Activated CD4-positive, alpha-beta T cell treated with anti-CD3 and anti-CD28 coated beads, Interleukin-2, amount 50 U/mL, for 48 hours (primary cell): ENCODE results near the gene PARVA.

ENCODE experiments used
- DNase-seq, 2 experiments: peaks; one replicate each; pipeline ENCODE4 v3.0.0-alpha.2; 2020

Gene PARVA

DNA sequence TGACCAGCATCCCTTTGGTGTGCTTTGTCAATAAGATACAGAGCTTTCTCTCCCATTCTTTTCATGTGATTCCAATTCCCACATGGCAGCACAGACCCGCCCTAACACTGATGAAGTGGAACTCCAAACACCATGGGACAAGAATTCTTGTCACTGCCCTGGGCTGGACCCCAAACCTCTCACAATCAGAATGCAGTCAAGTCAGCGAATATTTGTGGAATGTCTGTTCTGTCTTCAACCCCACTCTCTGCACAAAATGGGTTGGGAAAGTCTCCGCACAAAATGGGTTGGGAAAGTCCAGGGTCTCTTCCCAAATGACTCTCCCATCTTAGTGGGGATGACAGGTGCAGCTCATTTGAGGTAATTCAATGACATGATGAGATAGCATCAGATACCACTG is 157.9 kb downstream of the PARVA start:
- no peak for DNase-seq

DNA sequence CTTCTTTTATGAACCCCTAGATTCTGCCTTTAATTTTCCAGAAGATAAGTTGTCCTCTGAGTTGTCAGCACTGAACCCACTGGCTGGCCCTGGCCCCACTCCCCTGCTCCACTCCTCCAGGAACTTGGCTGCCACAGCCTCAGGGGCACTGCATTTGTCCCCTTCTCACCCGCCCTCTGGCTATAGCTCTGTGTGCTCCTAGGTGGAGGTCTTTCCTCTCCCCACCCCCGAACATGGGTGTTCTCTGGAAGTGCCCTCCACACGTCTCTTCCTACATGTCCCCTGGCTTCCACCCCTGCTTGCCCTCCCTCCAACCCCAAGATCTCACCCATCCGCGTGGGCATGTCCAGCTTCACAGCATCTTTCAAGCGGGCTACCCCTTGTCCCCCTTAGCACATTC is 159.2 kb downstream of the PARVA start:
- no peak for DNase-seq

DNA sequence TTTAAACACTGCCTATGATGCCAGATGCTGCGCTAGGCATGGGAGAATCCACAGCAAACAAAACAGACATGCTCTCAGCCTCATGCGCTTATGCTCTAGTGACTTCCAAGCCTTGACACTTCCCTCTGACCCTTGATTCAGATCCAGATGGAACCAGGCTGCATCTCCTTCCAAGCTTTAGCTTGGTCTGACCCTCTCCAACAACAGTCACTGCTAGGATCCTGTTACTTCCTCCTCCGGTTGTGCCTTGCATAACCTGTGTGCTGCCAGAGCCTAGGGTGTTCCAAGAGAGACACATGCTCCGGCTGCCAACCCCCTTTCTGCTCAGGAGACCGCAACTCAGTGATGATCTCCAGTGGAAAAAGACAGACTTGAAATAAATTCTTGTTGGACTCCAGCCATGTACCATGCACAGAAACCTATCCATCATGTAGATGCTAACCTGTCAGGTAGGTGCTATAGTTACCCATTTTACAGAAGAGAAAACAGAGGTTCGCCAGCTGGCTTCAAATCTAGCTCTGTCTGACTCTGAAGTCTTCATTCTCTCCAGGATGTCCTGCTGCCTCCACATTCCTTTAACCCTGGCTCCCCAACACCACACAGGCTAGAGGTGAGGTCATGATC is 160.5 kb downstream of the PARVA start:
- DNase-seq = no peak

DNA sequence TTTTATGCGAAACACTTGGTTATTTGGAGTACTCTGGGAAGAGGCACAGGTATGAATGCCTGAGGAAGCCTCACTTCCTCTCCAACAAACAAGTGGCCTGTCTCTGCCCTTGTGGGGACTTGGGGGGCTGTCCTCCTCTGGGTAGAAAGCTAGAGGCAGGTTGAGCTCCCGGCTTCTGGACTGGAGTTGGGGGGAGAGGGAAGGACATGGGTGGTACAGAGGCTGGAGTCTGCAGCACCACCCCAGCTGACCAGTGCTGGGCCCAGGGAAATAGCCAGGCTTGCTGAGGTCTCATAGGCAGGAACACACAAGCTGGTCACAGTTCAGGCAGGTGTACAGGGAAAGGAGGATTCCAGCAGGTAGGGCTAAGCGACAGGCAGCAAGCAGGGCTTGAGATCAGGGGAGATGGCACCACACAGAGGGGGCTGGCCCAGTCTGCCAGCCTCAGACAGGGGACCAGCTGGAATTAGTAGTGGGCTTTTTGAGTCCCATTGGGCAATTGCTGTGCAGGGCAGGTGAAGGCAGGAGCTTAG is 161.6 kb downstream of the PARVA start:
- no peak for DNase-seq

DNA sequence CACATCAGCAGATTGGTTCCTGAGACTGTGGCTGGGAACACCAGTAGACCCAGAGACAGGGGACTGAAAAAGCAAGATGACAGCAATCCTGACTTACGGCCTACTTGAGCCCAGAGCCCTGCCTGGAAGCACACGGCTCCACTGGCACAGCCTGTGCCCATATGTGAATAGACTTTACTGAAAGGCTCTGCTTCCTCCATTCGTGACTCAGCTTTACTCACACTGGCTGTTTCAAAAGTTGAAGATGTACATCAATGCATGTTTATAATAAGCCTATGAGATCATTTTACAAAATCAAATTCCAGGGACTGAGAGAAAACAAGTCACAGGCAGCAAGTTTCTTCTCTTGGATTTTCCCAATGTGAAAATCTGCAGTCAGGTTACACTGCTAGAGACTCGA is 162.2 kb downstream of the PARVA start:
- no peak for DNase-seq

DNA sequence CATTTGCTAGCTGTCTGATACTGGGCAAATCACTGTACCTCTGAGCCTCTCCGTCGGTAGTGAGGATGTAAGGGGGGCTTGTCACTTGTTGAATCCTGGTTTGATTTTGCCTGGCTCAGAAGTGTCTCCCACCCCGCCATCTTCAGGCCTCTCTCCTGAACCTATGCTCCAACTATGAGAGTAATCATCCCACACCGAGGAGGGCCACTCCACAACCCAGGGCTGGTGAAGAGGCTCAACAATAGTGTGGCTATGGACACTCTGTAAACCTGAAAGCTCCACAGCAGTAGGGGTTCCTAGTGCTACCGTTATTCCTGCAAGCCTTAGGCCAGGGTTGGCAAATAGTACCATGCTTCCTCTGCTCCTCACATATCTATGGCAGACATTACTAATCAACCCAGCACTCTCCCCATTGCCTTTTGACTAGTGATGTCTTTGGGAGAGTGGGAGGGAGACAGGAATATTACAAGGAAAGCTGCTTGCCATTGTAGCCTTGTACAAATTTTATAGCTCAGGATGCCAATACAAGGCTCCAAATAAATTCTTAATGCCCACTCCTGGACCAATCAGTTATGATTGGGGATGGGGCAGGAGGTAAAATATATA is 162.8 kb downstream of the PARVA start:
- DNase-seq = no peak

DNA sequence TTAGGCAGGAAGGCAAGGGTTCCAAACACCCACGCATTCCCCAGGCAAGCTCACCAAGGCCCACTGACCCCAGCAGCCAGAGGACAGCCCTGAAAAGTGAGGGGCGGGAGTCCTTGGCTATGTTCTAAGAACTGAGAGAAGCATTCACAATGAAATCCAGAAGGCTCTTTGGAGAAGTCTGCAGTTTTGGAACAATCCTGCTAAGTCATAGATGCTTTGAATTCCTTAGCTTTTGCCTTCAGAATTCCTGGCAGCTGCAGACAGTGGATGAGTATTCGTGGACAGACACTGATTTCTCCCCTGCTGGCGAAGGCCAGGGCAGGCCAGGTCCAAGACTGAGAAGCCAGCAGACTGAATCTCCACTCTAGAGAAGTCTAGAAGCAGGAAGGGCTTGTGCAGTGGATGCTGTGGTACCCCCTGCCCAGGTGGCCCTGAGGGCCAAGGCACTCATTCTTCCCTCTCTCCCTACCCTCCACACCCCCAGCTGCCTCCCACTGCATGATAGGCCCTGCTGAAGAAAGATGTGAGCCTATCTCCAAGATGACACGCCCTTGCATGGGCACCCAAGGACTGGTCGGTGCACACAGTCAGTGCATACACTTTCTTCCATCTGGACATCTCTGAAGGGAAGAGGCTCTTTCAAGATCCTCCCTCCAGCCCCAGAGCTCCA is 163.7 kb downstream of the PARVA start:
- no peak for DNase-seq

DNA sequence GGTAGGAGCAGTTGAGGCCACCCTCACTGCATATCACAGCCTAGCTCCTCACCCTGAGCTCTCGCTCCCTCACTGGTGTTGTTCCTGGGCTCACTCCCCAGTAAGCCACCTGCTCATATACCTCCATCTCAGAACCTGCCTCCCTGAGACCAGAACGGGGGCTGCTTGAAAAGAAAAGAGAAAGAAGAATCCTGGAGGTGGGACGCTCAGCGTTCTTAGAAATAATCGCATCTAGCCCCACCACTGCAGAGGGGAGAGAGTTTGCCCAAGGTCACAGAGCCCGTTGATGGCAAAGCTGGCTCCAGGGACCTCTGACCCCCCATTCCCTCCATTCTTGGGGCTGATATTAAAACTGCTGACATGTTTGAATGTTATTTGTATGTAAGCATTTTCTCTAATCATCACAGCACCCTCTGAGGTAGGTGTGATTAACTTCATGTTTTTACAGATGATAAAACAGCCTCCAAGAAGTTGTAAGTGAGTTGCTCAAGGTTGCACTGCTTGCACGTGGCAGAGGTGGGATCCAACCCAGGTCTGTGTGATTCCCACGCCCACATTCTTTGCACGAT is 164.3 kb downstream of the PARVA start:
- DNase-seq = no peak

DNA sequence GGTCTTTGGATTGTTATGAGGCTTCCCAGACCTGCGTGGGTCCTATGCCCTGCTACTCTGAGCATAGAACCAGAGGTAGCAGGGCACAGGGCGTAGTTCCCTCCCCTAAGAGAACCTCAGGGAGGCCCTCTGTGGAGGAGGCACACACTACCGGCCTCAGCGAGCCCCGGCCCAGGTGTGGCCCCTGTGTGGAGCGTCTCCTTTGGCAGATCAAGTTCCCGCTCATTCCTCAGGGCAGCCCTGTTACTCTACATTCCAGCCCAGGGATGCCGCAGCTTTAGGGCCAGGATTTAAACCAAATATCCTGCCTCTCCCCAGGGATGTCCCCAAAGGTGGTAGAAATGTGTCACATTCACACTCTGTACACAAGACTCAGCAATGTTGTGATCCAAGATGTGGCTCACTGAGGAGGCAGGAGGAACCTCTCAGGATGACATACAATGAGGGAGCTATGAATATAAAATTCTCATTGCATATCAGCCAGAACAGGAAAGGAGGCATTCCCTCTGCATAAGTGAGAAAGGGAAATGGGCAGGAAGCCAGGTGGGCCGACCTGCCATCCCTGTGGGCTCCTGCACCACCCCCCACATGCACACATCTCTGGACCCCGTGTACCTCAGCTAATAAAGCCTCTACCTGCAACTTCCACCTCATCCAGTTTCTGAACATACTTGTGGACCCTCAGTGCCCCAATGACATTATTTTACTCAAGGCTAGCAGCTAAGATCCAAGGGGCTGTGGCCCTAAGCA is 165.0 kb downstream of the PARVA start:
- no peak for DNase-seq

DNA sequence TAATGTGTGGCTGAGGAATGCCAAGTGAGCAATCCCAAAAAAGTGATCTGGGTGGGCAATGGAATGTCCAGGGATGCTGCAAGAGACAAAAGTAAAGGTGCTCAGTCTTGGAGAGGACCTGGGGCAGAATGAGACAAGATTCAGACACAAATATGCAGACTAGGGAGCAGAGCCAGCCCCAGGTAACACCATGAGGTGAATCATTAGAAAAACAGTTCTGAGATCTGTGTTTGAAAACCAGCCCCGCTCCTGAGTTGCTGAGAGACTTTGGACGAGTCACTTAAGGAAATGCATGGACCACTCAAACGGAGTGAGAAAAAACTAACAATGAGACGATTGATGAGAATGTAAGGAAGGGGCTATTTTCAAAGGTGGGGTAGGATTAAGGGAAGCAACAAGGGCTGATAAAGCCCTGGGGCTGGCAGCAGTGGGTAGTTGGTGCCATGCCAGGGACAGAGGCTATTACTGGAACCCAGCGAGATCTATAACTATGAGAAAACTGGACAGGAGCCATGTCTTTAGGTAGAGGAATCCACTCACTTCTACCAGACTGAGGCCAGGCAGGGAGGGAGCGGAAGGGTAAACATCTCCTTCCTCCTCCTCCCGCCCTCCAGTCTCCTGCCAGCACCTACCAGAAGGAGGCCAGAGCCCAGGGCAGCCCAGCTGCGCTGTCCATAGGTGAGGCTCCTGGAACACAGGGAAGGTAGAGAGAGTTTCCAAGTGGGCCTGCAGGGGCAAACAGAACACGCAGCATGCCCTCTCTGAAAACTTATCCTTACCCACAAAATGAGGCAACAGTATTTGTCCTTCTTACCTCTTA is 166.4 kb downstream of the PARVA start:
- DNase-seq = no peak

DNA sequence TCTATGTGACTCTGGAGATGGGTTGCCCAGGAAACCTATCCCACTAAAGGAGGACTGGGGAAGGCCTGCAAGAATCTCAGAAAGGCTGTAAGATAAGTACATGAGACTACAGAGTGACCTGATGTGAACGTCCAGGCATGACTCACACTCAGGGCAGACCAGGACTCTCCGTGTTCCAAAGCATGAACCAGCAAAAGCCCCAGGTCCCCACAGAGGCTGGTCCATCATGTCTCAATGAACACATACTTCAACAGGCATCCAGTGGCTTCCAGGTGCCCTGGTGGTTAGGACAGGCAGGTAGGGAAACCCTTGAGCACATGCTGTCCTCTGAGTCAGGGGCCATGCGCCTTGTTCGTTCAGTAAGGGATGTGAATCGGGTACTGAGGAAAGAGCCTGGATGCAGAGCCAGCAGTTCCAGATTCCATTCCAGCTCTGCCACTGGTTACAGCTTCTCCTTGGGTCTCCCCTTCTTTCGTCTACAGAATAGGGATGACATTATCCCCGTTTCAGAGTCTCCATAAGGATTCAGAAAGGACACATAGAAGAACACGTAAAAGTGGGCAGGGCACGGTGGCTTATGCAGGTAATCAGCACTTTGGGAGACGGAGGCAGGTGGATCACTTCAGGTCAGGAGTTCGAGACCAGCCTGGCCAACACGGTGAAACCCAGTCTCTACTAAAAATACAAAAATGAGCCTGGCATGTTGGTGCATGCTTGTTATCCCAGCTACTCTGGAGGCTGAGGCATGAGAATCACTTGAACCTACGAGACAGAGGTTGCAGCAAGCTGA is 167.8 kb downstream of the PARVA start:
- DNase-seq = no peak

DNA sequence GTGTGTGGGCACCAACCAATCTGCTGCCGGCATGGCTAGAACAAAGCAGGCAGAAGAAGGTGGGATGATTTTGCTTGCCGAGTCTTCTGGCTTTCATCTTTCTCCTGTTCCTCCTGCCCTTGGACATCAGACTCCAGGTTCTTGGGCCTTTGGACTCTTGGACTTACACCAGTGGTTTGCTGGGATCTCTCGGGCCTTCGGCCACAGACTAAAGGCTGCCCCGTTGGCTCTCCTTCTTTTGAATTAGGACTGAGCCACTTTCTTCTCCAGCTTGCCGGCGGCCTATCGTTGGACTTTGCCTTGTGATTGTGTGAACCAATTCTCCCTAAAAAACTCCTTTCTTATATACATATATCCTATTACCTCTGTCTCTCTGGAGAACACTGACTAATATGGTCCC is 168.8 kb downstream of the PARVA start:
- DNase-seq = no peak

DNA sequence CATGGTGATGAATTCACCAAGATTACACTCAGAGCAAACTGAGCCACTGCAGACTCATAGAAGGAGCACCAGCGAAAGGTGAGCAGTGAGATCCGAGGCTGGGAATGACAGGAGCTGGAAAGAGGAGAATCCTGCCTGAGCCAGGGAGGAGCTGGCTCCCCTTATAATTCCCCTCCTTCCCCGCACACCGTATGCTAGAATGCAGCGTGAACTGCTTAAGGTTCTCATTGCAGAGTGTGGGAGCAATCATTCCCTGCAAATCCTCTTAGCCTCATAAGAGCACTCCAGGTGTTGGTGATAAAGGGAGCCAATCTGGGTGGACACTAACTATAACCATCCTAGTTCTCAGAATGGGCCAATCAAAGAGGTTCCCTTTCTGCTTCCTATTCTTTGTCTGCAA is 169.3 kb downstream of the PARVA start:
- no peak for DNase-seq

DNA sequence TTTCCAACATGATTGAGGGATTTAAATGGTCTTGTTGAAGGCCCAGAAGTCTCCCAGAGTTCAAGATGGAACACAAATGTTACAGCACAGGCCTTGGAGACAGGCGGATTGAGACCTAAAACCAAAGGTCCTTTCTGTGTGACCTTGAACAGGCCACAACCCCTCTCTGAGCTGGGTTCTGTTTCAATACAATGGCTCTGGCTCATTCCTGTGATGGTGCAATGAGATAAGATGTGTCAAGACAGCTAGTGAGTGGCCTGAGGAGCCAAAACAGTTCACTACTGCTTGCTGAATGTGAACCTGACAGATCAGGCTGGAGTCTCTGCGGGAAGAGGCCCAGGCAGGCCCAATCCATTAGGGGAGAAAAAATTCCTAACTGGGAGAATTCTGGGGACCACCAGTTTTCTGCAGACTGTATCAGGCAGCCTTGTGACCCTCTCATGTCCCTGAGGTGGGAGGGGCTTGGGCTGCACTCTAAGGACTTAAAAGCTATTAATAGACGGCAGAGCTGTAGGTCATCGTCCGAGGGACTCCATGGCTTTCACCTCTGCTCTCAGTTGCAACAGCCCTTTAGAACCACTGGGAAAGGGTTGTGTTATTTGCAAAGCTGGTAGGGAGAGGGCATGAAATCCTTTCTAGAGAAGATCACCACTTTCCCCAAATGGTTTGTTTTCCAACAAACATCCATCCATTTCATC is 170.7 kb downstream of the PARVA start:
- no peak for DNase-seq

DNA sequence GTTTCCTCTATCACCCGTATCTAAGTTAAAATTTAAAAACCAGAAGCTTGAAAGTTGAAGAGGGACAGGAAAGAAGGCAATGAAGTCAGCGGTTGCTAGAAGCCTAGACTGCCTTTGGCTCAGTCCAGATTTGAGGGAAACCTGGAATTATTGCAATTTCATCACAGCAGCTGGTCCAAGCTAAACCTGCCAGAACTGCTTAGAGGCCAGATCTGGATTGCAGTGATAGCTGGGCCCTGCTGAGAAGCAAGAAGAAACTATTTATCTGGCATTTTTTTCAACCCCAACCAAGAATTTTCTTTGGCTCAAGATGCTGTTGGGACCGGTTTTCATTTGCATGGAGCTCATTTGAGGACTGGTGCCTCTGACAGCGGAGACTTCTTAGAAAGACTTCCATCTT is 175.3 kb downstream of the PARVA start:
- no peak for DNase-seq

DNA sequence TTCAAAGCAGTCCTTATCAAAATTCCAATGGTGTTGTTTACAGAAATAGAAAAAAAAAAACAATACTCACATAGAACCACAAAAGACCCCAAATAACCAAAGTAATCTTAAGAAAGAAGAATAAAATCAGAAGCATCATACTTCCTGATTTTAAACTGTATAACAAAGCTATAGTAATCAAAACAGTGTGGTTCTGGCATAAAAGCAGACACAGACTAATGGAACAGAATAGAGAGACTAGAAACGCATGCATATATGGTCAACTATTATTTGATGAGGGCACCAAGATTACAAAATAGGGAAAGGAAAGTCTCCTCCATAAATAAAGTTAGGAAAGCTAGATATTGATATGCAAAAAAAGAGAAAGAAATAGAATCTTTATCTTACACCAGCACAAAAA is 176.8 kb downstream of the PARVA start:
- DNase-seq = no peak

DNA sequence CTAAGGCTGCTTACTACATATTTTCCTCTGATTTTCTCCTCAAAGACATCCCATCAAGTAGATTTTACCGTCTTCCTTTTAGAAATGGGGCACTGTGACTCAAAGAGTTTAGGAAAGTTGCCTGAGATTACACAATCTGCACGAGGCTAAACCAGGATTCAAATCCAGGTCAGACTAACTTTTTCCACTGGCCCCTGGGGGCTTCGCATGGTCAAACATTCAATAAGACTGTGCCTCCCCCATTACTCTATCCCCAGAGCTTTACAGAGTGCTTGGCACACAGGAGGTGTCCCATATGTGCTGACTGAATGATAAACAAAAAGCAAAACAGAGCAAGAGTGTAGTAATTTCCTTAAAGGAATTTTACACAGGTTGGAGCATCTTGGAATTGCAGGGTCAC is 178.8 kb downstream of the PARVA start:
- DNase-seq = no peak

DNA sequence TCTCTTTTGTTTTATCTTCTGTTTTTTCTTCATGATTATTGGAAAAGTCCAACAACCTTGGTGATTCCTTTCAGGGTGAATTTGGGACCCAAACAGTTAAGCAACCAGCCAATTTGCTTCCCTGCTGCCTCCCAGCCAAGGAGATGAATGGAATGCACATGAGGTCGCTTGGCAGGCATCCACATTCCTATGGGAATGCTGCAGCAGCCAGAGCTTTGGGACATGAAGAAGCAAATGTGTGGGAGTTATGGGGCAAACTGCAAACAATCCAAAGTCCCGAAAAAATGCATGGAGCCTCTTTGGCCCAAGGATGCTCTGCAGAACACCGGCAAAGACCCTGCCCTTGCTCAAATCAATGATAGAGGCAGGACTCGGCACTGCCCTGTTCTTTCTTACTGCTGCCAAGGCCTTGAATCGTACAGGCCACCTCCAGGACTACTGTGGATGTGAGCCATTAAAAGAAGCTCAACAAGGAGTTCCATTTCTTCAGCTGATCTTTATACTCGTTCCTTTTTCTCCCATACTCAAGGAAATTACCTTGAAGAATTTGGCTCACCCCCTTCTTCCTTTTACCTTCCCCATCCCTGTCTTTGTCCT is 179.5 kb downstream of the PARVA start:
- DNase-seq = no peak

DNA sequence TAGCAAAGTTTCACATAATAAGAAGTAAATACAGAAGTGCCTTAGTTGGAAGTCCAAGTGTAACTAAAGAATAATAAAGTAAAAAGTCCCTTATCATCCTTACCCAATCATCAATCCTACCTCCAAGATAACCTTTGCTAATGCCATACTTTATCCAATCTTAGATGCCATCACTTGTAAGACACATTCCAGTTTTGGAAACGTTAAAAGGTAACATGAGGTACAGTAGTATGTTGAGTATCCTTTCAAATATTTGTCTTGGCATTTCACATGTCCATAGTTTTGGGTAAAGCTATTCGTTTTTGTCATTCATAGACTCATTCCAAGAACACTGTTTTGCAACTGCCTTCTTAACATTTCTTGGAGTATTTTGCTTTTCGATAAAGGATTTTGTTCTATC is 181.6 kb downstream of the PARVA start:
- no peak for DNase-seq

DNA sequence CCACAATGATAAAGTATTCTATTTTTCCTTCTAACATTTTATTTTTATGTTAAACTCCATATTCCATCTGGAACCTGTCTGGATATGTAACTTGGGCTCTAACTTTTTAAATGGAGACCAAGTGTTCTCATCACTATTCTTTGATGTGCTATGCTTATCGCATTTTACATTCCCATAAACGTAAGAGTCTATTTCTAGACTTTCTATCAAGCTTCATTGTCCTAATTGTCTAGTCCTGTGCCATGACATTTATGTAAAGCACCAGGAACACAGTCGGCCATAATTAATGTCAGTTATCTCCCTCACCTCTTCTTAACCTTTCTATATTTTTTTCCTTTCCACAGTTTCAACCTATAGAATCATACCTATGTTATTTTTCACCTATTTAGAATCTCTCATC is 183.0 kb downstream of the PARVA start:
- DNase-seq = no peak

DNA sequence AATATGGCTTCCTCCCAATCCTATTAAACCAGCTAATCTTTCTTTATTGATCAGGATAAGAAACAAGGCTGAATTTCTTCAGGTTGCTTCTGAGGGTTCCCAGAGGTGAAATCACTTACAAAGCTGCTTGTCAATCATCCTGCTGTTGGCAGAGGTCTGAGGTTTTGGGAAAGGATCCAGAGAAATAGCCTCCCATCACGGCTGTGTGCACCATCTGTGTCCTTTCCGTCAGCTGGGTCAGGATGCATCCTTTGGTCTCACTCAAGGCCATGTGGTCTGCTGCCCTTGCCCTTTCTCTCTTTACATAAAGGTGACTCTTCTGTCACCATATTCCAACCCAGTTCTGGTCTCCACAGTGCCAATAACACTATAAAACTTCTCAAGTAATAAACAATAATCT is 183.5 kb downstream of the PARVA start:
- no peak for DNase-seq
